ENCODE results near the gene RNPS1.

Gene RNPS1

DNA sequence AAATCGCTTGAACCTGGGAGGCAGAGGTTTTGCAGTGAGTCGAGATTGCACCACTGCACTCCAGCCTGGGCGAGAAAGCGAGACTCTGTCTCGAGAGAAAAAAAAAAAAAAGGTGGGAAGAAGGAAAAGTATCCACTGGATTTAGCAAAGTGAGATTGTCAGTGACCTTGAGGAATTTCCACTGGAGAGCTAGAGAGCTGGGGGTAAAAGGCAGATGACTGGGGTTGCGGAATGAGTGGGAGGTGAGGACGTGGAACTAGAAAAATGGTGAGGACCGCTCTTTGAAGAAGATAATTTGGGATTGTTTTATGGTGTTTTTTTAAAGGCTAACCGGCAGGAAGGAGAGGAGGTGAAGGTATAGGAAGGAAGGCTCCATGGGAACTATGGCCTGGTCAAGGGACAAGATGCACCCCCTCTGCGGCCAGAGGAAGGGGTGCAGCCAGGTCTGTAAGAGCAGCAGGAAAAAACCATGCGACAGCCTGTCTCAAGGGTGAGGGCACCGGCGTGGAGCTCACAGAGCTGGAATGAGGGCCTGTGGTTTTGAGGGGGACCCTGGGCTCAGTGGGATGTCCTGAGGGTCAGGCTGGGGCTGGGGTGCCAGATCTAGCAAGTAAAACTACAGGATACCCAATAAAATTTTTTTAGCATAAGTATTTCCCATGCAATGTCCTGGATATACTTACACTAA, 63.4 kb downstream of the RNPS1 start:
- FAIRE-seq (no peak), DNase-seq (ENCODE audit: insufficient read length, low spot score) (no peak)
- TF ChIP-seq, protein P1, sequence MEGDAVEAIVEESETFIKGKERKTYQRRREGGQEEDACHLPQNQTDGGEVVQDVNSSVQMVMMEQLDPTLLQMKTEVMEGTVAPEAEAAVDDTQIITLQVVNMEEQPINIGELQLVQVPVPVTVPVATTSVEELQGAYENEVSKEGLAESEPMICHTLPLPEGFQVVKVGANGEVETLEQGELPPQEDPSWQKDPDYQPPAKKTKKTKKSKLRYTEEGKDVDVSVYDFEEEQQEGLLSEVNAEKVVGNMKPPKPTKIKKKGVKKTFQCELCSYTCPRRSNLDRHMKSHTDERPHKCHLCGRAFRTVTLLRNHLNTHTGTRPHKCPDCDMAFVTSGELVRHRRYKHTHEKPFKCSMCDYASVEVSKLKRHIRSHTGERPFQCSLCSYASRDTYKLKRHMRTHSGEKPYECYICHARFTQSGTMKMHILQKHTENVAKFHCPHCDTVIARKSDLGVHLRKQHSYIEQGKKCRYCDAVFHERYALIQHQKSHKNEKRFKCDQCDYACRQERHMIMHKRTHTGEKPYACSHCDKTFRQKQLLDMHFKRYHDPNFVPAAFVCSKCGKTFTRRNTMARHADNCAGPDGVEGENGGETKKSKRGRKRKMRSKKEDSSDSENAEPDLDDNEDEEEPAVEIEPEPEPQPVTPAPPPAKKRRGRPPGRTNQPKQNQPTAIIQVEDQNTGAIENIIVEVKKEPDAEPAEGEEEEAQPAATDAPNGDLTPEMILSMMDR (IDR thresholded peaks at IDR 0.05; ENCODE audit: insufficient read depth, missing control alignments) = no peak
